Neural cell (in vitro differentiated cells): ENCODE data around the gene ZNF628. TPM values are rescaled to one million over a fixed set of nuclear protein-coding genes. Genes with fewer than 3 reads are reported as not detected.

Source experiments
- H2AFZ ChIP-seq: fragments of 200-600, 300-800 bp; sonication (generic), shearing (Covaris generic); 2 replicates; pipeline ENCODE4 v1.6.0; 2014; ENCODE audit warnings: low read depth, mild to moderate bottlenecking, antibody characterized with exemption, low read length, moderate library complexity
- H3F3A ChIP-seq: fragments of 200-600 bp; shearing (Covaris generic); 2 replicates; pipeline ENCODE4 v1.6.1; 2016; ENCODE audit warnings: mild to moderate bottlenecking, moderate library complexity, mixed read lengths, antibody characterized with exemption, low read length; ENCODE audit not compliant: insufficient read depth, poor library complexity, severe bottlenecking
- H3K27ac ChIP-seq: fragments of 200-600, 300-800 bp; sonication (generic), shearing (Covaris generic); 2 replicates; pipeline ENCODE4 v1.5.1; 2014; ENCODE audit warnings: mild to moderate bottlenecking, low read length, moderate library complexity
- H3K27me3 ChIP-seq: fragments of 300-800, 200-600 bp; sonication (generic), shearing (Covaris generic); 2 replicates; pipeline ENCODE4 v1.6.0; 2014; ENCODE audit warnings: mild to moderate bottlenecking, low read depth, low read length, moderate library complexity; ENCODE audit not compliant: insufficient read depth
- H3K36me3 ChIP-seq: fragments of 300-800, 200-600 bp; sonication (generic), shearing (Covaris generic); 2 replicates; pipeline ENCODE4 v1.5.1; 2014; ENCODE audit warnings: mild to moderate bottlenecking, antibody characterized with exemption, low read length, moderate library complexity; ENCODE audit not compliant: insufficient read depth
- H3K4me2 ChIP-seq: fragments of 300-800, 200-600 bp; sonication (generic), shearing (Covaris generic); 2 replicates; pipeline ENCODE4 v1.6.0; 2014; ENCODE audit warnings: mild to moderate bottlenecking, low read length
- H3K4me3 ChIP-seq: fragments of 300-800, 200-600 bp; sonication (generic), shearing (Covaris generic); 2 replicates; pipeline ENCODE4 v1.5.1; 2014; ENCODE audit warnings: mild to moderate bottlenecking, low read length, moderate library complexity
- H3K79me2 ChIP-seq: fragments of 200-600 bp; shearing (Covaris generic); replicated peaks from 2 replicates; pipeline ENCODE4 v1.6.0; 2014; ENCODE audit warnings: mild to moderate bottlenecking, low read length, moderate library complexity; ENCODE audit not compliant: insufficient read depth
- H3K9ac ChIP-seq: fragments of 300-800, 200-600 bp; sonication (generic), shearing (Covaris generic); 2 replicates; pipeline ENCODE4 v1.6.1; 2016; ENCODE audit warnings: mild to moderate bottlenecking, low read length, mixed read lengths
- H3K9me2 ChIP-seq: fragments of 200-600 bp; shearing (Covaris generic); 2 replicates; pipeline ENCODE4 v1.6.1; 2016; ENCODE audit warnings: mild to moderate bottlenecking, low read length, mixed read lengths; ENCODE audit not compliant: insufficient read depth
- H3K9me3 ChIP-seq: fragments of 200-600, 300-800 bp; sonication (generic), shearing (Covaris generic); 2 replicates; pipeline ENCODE4 v1.6.1; 2016; ENCODE audit warnings: mild to moderate bottlenecking, mixed run types, low read length, moderate library complexity, mixed read lengths
- H4K20me1 ChIP-seq: fragments of 200-600 bp; shearing (Covaris generic); 2 replicates; pipeline ENCODE4 v1.6.1; 2016; ENCODE audit warnings: mild to moderate bottlenecking, mixed run types; ENCODE audit not compliant: insufficient read depth
- EP300 ChIP-seq: fragments of 450-650 bp; conservative IDR thresholded peaks from 2 replicates; pipeline ENCODE4 v1.6.1; 2014; ENCODE audit warnings: antibody characterized with exemption, mild to moderate bottlenecking, moderate library complexity; ENCODE audit not compliant: poor library complexity, severe bottlenecking
- EZH2 ChIP-seq: fragments of 200-600, 300-800 bp; shearing (Covaris generic), sonication (generic); IDR thresholded peaks from 2 replicates; pipeline ENCODE4 v1.6.1; 2014; ENCODE audit warnings: antibody characterized with exemption, low read length, borderline replicate concordance, mild to moderate bottlenecking; ENCODE audit not compliant: insufficient read depth, poor library complexity, severe bottlenecking
- MXI1 ChIP-seq: fragments of 450-650 bp; conservative IDR thresholded peaks from 2 replicates; pipeline ENCODE4 v1.6.1; 2014; ENCODE audit warnings: antibody characterized with exemption, mild to moderate bottlenecking; ENCODE audit not compliant: poor library complexity, severe bottlenecking
- POLR2AphosphoS5 ChIP-seq: IDR thresholded peaks from 2 replicates; pipeline ENCODE4 v1.6.1; 2012
- RAD21 ChIP-seq: fragments of 450-650 bp; conservative IDR thresholded peaks from 2 replicates; pipeline ENCODE4 v1.6.1; 2014; ENCODE audit warnings: antibody characterized with exemption, mild to moderate bottlenecking, moderate library complexity
- REST ChIP-seq: IDR thresholded peaks from 2 replicates; pipeline ENCODE4 v1.6.1; 2012; ENCODE audit warnings: borderline replicate concordance
- SMC3 ChIP-seq: fragments of 450-650 bp; conservative IDR thresholded peaks from 2 replicates; pipeline ENCODE4 v1.6.1; 2014; ENCODE audit warnings: antibody characterized with exemption, mild to moderate bottlenecking, moderate library complexity; ENCODE audit not compliant: poor library complexity
- TAF1 ChIP-seq: IDR thresholded peaks from 2 replicates; pipeline ENCODE4 v1.6.1; 2012; ENCODE audit warnings: low read depth
- polyA plus RNA-seq: library from polyadenylated mRNA; depleted of rRNA; stranded (reverse); fragments of >200 nt; gene quantifications from 2 replicates; pipeline ENCODE4 v1.2.3, GENCODE V29; 2014
- TF ChIP-seq, protein P1 (sequence below): fragments of 450-650 bp; IDR thresholded peaks from 2 replicates; pipeline ENCODE4 v1.5.1; 2014; ENCODE audit warnings: antibody characterized with exemption, mild to moderate bottlenecking, moderate library complexity; ENCODE audit not compliant: poor library complexity, severe bottlenecking

ZNF628 gene
- polyA plus RNA-seq, 1 donor from 2014 or later, result 0.37 TPM

- Histone ChIP-seq H3K79me2 (no peaks in the 10 kb centered on the region), H3F3A (no peaks in the 10 kb centered on the region), H4K20me1 (peaks cover 6% of the 10 kb centered on the region), H3K9ac (no peak overlapping the region), H3K4me3 (no peak overlapping the region), H3K27me3 (peaks cover 39% of the 10 kb centered on the region), H3K27ac (no peak overlapping the region), H3K9me3 (no peaks in the 10 kb centered on the region), H2AFZ (no peak overlapping the region), H3K4me2 (no peak overlapping the region), H3K36me3 (peaks cover under 1% of the 10 kb centered on the region), H3K9me2 (no peaks in the 10 kb centered on the region)
- no peak for TF ChIP-seq RAD21
- TF ChIP-seq, protein P1, sequence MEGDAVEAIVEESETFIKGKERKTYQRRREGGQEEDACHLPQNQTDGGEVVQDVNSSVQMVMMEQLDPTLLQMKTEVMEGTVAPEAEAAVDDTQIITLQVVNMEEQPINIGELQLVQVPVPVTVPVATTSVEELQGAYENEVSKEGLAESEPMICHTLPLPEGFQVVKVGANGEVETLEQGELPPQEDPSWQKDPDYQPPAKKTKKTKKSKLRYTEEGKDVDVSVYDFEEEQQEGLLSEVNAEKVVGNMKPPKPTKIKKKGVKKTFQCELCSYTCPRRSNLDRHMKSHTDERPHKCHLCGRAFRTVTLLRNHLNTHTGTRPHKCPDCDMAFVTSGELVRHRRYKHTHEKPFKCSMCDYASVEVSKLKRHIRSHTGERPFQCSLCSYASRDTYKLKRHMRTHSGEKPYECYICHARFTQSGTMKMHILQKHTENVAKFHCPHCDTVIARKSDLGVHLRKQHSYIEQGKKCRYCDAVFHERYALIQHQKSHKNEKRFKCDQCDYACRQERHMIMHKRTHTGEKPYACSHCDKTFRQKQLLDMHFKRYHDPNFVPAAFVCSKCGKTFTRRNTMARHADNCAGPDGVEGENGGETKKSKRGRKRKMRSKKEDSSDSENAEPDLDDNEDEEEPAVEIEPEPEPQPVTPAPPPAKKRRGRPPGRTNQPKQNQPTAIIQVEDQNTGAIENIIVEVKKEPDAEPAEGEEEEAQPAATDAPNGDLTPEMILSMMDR, result no peak
- TF ChIP-seq EZH2, result no peak
- TF ChIP-seq EP300, result no peak
- no peak for TF ChIP-seq POLR2AphosphoS5
- TF ChIP-seq TAF1, result no peak
- TF ChIP-seq REST, result peak; percentile 58
Observed at GRCh38 chr19:55437410-55437809, 39.0 kb upstream of the ZNF628 start.

GRCh38 chr19:55439052-55439451 lies 37.4 kb upstream of the ZNF628 start:
- Histone ChIP-seq H3K9ac (no peak overlapping the region), H4K20me1 (peaks cover 6% of the 10 kb centered on the region)

More at GRCh38 chr19:55439052-55439451, 37.4 kb upstream of the ZNF628 start:
- no peaks in the 10 kb centered on the region for H3K79me2 ChIP-seq
- H3K27me3 ChIP-seq, result peaks cover 54% of the 10 kb centered on the region
- H3K4me2 ChIP-seq, result no peak overlapping the region
- no peaks in the 10 kb centered on the region for H3K9me3 ChIP-seq
- TF ChIP-seq TAF1 (no peak), REST (no peak), POLR2AphosphoS5 (no peak), EZH2 (no peak), RAD21 (no peak), SMC3 (no peak), EP300 (no peak), MXI1 (no peak)
- TF ChIP-seq, protein P1, result no peak
- H3K27ac ChIP-seq, result no peak overlapping the region
- H3K4me3 ChIP-seq, result no peak overlapping the region
- no peaks in the 10 kb centered on the region for H3F3A ChIP-seq
- H2AFZ ChIP-seq, result no peak overlapping the region
- H3K36me3 ChIP-seq, result no peaks in the 10 kb centered on the region
- H3K9me2 ChIP-seq, result no peaks in the 10 kb centered on the region
